ENCODE results near the gene ADM2. TPM values are rescaled to one million over a fixed set of nuclear protein-coding genes. Genes with fewer than 3 reads are reported as not detected.
A peak's percentile ranks its signal among the peaks of the same experiment; 100 is the strongest.

The ADM2 gene
- total and polyA plus RNA-seq, 2 of the 13 experiments (the other 11 are each of a cell fraction or from before 2014, with no cell fraction given) = 1.2 to 3.0 TPM

GRCh38 chr22:50524676-50525103, 43.3 kb downstream of the ADM2 start (continued):
- no peak for TF ChIP-seq UBTF (CRISPR knock-in tag; IDR thresholded peaks at IDR 0.05)

- peak within 1 kb of the TSS; percentile 91 for H3K9ac ChIP-seq (ENCODE audit: insufficient read depth, low read depth, low read length)
- H3K4me2 ChIP-seq (ENCODE audit: low read depth, low read length) = peak within 1 kb of the TSS; percentile 100
- H2AFZ ChIP-seq (ENCODE audit: low read length) = no peak within 1 kb of the TSS
- ChIA-PET POLR2A (interaction anchor here (0.7 to 4.2 kb wide), 43 partner anchors 8 to 283 kb away, joined by 3 to 97 read pairs (median 5); partner anchors contain the start of genes ADM2, ARSA, CHKB and DENND6B), CTCF (ENCODE audit: low intra/inter-chr PET ratio, low total read pairs) (no interaction called here)
- peak within 1 kb of the TSS; percentile 70 to 84 (median 83) for H3K4me3 ChIP-seq (replicated peaks in 1 of 3; ENCODE audit: insufficient read depth in 1 of 3, low read depth in 2 of 3, low read length in 3 of 3)
- FAIRE-seq (peak; percentile 76), DNase-seq (ENCODE audit: low spot score) (peak; percentile 90), ATAC-seq (peak; percentile 54)
- H3K36me3 ChIP-seq (replicated peaks in 1 of 2; ENCODE audit: control insufficient read depth in 1 of 2, insufficient read depth in 2 of 2, low read length in 2 of 2) = peaks cover 6 to 27% of the 10 kb centered on the region in 2 experiments; a peak in 4 of 5 replicates
- peaks cover 51% of the 10 kb centered on the region for H3K4me1 ChIP-seq (ENCODE audit: insufficient read depth, low read length)
- in situ Hi-C loops (cut with HindIII; ENCODE audit: extremely low pct_ligation_motif_present, low pct_unique_long_range_greater_than_20kb) (no loop called here), intact Hi-C loops (cut with micrococcal nuclease; ENCODE audit: unreplicated experiment) (loop anchor here (1.0 to 5.0 kb wide), 2 partner anchors 17 to 37 kb away; partner anchors contain the start of genes NCAPH2 and SYCE3)
- peaks cover 20% of the 10 kb centered on the region for H3K79me2 ChIP-seq (ENCODE audit: insufficient read depth, low read length)
- peaks cover 19% of the 10 kb centered on the region for H4K20me1 ChIP-seq (ENCODE audit: insufficient read depth, low read length)
- TSS peak; percentile 78 for BruUV-seq (replicated peaks)
- H3K27me3 ChIP-seq (ENCODE audit: control insufficient read depth in 1 of 2, insufficient read depth in 2 of 2, low read length in 2 of 2) = no peaks in the 10 kb centered on the region
- no peaks in the 10 kb centered on the region for H3K9me3 ChIP-seq (ENCODE audit: low read length)
- peak within 1 kb of the TSS; percentile 94 for H3K27ac ChIP-seq (ENCODE audit: extremely low read length, insufficient read depth, low read length)
- 0% methylated on average over 3 of the region's 84 CpGs for WGBS (ENCODE audit: low lambda C conversion rate)
- peak; percentile 67; the same call in 1 of the 2 replicates for TF ChIP-seq ZNF572 (CRISPR knock-in tag; IDR thresholded peaks at IDR 0.05)
- TF ChIP-seq ZFP62 (CRISPR knock-in tag; IDR thresholded peaks at IDR 0.05) = no peak
- TF ChIP-seq MXD4 (CRISPR knock-in tag; IDR thresholded peaks at IDR 0.05) = peak; percentile 62
- peak; percentile 65; the same call in 1 of the 2 replicates for TF ChIP-seq NCOR1 (IDR thresholded peaks at IDR 0.05; ENCODE audit: borderline replicate concordance, low read length)
- TF ChIP-seq TBL1XR1 (IDR thresholded peaks at IDR 0.05; ENCODE audit: borderline replicate concordance, low read length, partially characterized antibody) = no peak
- TF ChIP-seq BCL3 (CRISPR knock-in tag; IDR thresholded peaks at IDR 0.05) = no peak
- no peak for TF ChIP-seq ZNF678 (CRISPR knock-in tag; IDR thresholded peaks at IDR 0.05)
- TF ChIP-seq NONO (IDR thresholded peaks at IDR 0.05) = no peak
- peak; percentile 72 for TF ChIP-seq NONO (CRISPR knock-in tag; conservative IDR thresholded peaks at IDR 0.05)
- TF ChIP-seq HDAC1 (CRISPR knock-in tag; IDR thresholded peaks at IDR 0.05) = peak; percentile 76; the same call in 1 of the 2 replicates
- TF ChIP-seq YEATS2 (CRISPR knock-in tag; IDR thresholded peaks at IDR 0.05; ENCODE audit: borderline replicate concordance) = peak; percentile 50
- no peak for TF ChIP-seq KAT2B (IDR thresholded peaks at IDR 0.05; ENCODE audit: borderline replicate concordance, low read depth, low read length)
- TF ChIP-seq MEIS1 (CRISPR knock-in tag; IDR thresholded peaks at IDR 0.05; ENCODE audit: borderline replicate concordance) = peak; percentile 42; the same call in 1 of the 2 replicates
- TF ChIP-seq GPBP1L1 (CRISPR knock-in tag; IDR thresholded peaks at IDR 0.05) = no peak
- TF ChIP-seq E2F2 (CRISPR knock-in tag; IDR thresholded peaks at IDR 0.05; ENCODE audit: borderline replicate concordance) = peak; percentile 47; the same call in 1 of the 2 replicates
Measured at GRCh38 chr22:50525104-50525857, 43.9 kb downstream of the ADM2 start, which contains the start of gene SCO2. SCO2 (minus strand) TSS chr22:50525598; CDS start chr22:50524411, 1,187 bp downstream.

Measured in HepG2 (cell line).